Stimulated activated naive CD8-positive, alpha-beta T cell treated with anti-CD3 and anti-CD28 coated beads, Interleukin-15, amount 100 ng/mL, for 72 hours (primary cell): ENCODE data around the gene IL1RAPL2.
"Not testable (repeated sequence)": the region's sequence is repeated elsewhere in the genome, so short reads cannot be mapped to it uniquely, and the experiment has no call there.

Experiments
- ATAC-seq: fragments of 150-1000 bp; cut with Tn5 transposase; 2 replicates; pipeline ENCODE4 v1.10.0; 2021; ENCODE audit warnings: mild to moderate bottlenecking, moderate library complexity
- DNase-seq, 2 donors: peaks; one replicate each; pipeline ENCODE4 v3.0.0; 2021 to 2022
- H3K27ac Mint-ChIP-seq, 2 donors: one replicate each; pipeline ENCODE4 v1.8.0; 2022; ENCODE audit warnings: mild to moderate bottlenecking in 2 of 2, mixed read lengths in 2 of 2, moderate library complexity in 2 of 2
- H3K27me3 Mint-ChIP-seq: one replicate; pipeline ENCODE4 v1.8.0; 2022; ENCODE audit warnings: mixed read lengths
- H3K4me1 Mint-ChIP-seq: one replicate; pipeline ENCODE4 v1.8.0; 2022; ENCODE audit warnings: mild to moderate bottlenecking, mixed read lengths
- H3K4me3 Mint-ChIP-seq, 2 donors: one replicate each; pipeline ENCODE4 v1.8.0; 2022; ENCODE audit warnings: mild to moderate bottlenecking in 2 of 2, mixed read lengths in 2 of 2, moderate library complexity in 1 of 2
- H3K9me3 Mint-ChIP-seq, 2 donors: one replicate each; pipeline ENCODE4 v1.8.0; 2022; ENCODE audit warnings: mixed read lengths in 2 of 2

IL1RAPL2 gene

DNA sequence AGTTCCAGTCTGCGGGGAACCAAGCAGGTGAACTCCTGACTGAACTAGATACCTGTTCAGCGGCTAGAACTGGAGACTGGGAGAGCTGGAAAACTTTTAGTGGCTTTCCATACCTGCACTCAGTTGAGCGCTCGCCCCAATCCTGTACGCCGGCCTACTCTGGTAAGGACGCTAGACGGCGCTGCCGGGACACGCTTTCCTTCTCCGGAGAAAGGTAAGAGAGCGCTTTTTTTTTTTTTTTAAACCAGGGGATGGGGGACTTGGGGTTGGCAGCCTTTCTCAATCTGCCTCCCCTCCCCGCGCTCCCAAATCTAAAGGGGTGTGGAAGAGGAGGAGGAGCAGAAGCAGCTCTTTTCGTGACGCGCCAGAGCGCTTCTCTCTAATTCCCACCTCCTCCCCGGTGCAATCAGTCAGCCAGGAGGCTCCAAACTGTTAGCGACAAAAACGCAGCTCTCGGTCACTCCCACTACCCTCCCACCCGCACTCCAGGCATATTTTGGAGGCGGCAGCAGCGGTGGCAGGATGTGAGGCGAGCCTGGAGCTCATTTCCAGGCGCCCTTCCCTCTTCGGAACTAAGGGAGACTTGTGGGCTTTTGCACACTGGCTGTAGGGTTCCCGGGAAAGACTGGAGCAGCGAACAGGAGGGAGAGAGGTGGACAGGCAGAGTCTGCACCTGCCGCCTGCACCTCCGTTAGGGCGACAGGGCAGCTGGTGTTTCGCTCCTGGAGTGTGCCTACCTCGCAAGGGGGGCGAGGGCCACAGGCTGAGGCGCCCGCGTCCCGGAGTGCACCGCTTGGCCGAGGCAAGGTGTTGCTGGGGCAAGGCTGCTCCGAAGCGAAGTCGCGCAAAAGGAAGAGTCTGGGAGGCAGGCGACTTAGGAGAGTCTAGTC, at the start of gene IL1RAPL2:
Gene IL1RAPL2, plus strand, starts transcription at position 409 of the 890 bp plus-strand sequence.
- peak in 1 of 2 donors; percentile 16 for DNase-seq
- ATAC-seq = no peak
- Mint-ChIP-seq H3K4me3 (peak within 1 kb of the TSS in 1 of 2 donors; percentile 19), H3K9me3 (no peaks in the 10 kb centered on the region), H3K4me1 (no peaks in the 10 kb centered on the region), H3K27me3 (peaks cover 71% of the 10 kb centered on the region), H3K27ac (peak within 1 kb of the TSS; percentile 42 to 57)

DNA sequence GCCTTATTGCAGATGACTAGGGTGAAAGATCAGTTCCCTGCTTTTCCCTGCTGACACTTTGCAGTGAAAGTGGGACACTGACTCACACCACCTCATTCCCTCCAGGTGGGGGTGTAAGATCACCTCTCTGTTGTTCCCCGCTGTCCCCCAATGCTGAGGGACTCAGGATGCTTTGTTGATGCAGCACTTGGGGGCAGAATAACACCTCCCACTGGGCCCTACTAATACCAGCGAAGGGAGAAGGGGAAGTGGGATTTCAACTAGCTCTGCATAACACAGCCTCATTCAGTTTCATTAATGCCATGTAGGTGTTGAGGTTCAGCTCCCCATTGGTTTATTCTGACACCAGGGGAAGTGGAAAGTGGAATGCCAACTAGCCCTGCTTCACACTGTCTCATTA, 43.6 kb upstream of the IL1RAPL2 start:
- H3K27me3 Mint-ChIP-seq = peaks cover 15% of the 10 kb centered on the region
- DNase-seq = no peak
- ATAC-seq = no peak

DNA sequence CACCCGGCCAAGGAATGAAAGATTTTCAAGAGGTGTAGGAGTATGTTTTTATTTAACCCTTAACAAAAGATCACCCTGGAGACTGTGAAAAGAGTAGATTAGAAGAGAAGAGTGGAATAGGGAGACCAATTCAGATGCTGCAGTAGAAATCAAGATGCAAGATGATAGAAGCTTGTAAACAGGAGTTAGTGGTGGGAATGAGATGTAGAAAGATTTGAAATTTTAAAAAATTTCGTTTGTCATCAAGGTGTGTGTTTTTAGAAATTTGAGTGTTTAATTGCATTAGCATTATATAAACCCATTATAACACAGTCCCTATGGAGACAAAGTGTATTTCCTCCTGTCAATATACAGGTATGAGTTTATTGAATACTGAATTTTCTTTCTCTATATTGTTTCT, 42.1 kb upstream of the IL1RAPL2 start:
- no peak overlapping the region for H3K27ac Mint-ChIP-seq
- H3K4me3 Mint-ChIP-seq = no peak overlapping the region
- H3K9me3 Mint-ChIP-seq = peaks cover 0 to 12% of the 10 kb centered on the region in 2 donors
- DNase-seq (no peak), ATAC-seq (no peak)
- H3K27me3 Mint-ChIP-seq = peaks cover 15% of the 10 kb centered on the region
- no peaks in the 10 kb centered on the region for H3K4me1 Mint-ChIP-seq

More for the DNA sequence above, 43.6 kb upstream of the IL1RAPL2 start:
- no peak overlapping the region for H3K27ac Mint-ChIP-seq
- H3K9me3 Mint-ChIP-seq = peaks cover 0 to 12% of the 10 kb centered on the region in 2 donors
- no peaks in the 10 kb centered on the region for H3K4me1 Mint-ChIP-seq
- H3K4me3 Mint-ChIP-seq = no peak overlapping the region

DNA sequence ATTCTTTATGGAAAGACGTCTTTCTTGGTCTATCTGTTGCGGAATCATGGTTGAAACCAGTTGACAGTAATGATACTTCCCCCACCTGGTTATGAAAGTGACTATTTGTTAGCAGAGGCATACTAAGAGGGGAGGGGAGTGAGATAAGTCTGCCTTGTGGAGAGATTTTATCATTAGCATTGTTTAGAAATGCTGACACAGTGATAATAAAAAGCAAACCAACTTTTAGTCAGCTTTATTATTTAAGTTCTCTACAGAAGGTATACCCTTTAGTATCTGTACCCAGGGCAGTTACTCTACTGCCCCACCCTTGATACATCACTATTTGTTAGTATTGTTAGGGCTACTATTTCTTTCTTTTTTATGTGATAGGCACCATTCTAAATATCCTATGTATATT, 26.9 kb upstream of the IL1RAPL2 start:
- Mint-ChIP-seq H3K9me3 (no peaks in the 10 kb centered on the region), H3K4me1 (no peaks in the 10 kb centered on the region), H3K27me3 (no peaks in the 10 kb centered on the region), H3K4me3 (no peak overlapping the region), H3K27ac (no peak overlapping the region)
- no peak for ATAC-seq
- no peak for DNase-seq

DNA sequence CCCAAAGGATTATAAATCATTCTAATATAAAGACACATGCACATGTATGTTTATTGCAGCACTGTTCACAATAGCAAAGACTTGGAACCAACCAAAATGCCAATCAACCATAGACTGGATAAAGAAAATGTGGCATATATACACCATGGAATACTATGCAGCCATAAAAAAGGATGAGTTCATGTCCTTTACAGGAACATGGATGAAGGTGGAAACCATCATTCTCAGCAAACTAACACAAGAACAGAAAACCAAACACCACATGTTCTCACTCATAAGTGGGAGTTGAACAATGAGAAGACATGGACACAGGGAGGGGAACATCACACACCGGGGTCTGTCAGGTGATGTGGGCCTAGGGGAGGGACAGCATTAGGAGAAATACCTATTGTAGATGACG, 23.6 kb upstream of the IL1RAPL2 start:
- H3K27me3 Mint-ChIP-seq, H3K4me1 Mint-ChIP-seq, H3K9me3 Mint-ChIP-seq, DNase-seq, H3K4me3 Mint-ChIP-seq, ATAC-seq, H3K27ac Mint-ChIP-seq: not testable (repeated sequence)

DNA sequence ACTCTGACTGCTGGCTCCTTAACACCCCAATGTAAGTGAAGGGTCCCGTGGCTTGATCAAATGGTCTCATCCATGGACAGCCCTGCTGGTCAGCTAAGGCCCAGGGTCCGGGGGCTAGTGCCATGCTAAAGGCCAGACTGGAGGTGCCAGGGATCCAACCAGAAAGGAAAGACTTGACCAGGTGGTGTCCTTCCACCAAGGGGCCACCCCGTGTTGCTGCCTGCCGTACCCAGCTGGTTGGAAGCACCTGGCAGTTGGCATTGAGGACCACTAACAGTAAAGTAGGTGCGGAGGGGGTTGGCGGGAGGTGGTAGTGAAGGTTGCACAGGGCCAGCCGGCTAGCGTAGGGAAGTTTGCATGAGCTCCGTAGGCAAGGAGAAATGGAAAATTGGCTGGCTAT, 1.7 kb upstream of the IL1RAPL2 start:
- Mint-ChIP-seq H3K27me3 (peaks cover 60% of the 10 kb centered on the region), H3K4me3 (no peak overlapping the region), H3K9me3 (no peaks in the 10 kb centered on the region), H3K4me1 (no peaks in the 10 kb centered on the region), H3K27ac (no peak overlapping the region)
- ATAC-seq (no peak), DNase-seq (no peak)

DNA sequence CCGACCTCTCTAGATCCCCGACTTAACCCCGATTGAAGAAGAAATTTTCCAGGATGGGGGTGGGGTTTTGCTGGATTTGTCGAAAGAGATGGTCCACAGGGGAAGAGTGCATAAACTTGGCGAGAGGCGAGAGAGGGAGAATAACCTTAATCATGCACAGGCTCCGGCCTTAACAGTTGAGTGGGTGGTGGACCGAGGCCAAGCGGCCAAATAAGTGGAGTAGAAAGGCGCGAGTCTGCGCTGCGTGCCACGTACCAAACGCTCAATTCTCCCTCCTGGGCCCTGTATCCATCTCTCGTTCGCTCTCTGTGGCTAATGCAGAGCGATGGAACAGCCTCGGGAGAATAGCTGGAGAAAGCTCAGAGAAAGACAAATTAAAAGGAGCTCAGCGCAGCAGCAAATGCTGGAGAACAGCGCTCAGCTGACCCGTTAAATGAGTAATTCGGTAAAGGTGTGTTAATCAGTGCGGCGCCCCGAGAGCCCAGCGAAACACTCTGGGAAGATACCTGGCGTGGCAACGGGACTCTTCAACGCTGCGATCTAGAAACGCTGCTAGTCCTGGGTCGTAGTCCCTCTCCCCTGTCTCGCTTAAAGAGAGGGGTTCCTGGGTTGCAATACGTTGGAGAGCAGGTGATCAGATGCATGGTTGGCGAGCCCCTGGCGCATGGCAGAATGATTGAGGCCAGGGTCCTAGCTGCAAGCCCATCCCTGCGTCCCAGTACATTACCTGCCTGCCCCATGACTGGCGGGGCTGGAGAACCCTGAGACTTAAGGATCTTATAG, 887 bp upstream of the IL1RAPL2 start:
- H3K27me3 Mint-ChIP-seq = peaks cover 65% of the 10 kb centered on the region
- H3K27ac Mint-ChIP-seq = no peak overlapping the region
- H3K4me3 Mint-ChIP-seq = no peak overlapping the region
- H3K9me3 Mint-ChIP-seq = no peaks in the 10 kb centered on the region
- H3K4me1 Mint-ChIP-seq = no peaks in the 10 kb centered on the region
- DNase-seq (no peak), ATAC-seq (no peak)

DNA sequence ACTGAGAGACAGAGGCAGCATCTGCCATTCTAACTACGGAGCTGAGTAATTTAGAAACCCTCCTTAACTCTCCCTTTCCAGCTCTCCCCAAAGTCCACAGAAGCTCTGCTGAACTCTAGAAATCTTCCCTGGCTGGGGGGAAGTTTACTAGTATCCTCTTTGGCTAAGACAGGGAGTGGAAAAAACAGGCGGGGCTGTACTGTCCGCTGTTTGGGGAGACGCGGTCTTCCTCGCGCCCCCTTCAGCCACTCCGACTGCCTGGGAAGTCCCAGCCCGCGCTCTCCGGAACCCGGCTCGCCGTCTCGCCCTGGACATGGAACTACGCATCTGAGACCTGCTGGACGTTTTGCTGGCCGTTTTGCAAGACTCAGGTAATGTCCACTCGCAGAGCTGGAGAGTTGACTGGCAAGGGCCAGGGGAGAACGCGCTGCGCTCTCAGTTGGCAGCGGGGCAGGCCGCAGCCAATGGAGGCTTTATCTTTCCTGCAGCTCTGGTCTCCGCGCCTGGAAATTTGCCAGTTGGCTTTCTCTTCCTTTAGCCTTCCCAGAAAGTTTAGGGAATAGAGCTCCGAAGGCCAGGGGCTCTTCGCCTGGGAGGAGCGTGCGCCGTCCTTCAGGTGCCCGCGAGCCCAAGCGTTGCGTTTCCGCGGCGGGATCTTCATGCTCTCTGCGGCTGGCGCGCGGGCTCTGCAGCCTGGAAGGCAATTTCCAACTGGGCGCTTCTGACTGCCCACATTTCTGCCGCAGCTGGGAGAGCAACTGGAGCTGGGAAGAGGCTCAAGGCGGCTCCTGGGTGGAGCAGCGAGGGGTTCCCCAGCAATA, 892 bp downstream of the IL1RAPL2 start:
- peaks cover 73% of the 10 kb centered on the region for H3K27me3 Mint-ChIP-seq
- no peaks in the 10 kb centered on the region for H3K9me3 Mint-ChIP-seq
- no peak for DNase-seq
- no peak overlapping the region for H3K27ac Mint-ChIP-seq
- H3K4me3 Mint-ChIP-seq = no peak overlapping the region
- no peak for ATAC-seq
- no peaks in the 10 kb centered on the region for H3K4me1 Mint-ChIP-seq

DNA sequence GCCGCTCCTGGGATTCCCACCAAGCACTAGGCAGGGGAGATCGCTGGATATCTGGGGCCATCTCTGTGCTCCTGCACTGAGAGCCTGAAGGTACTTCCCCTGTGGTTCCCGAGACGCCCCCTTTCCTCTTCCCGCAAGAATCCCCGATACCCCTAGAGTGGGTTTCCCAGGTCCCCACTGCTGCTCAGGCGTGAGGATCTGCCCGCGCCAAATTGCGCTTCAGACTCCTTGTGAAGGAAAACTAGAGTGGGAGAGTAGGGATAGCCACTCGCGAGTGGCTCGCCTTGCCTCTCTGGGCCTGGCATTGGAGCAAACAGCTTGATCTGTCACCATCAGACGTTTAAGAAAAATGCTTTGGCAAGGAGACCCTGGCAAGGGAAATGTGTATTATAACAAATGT, 1.5 kb downstream of the IL1RAPL2 start:
- no peak overlapping the region for H3K27ac Mint-ChIP-seq
- DNase-seq = no peak
- no peaks in the 10 kb centered on the region for H3K4me1 Mint-ChIP-seq
- H3K4me3 Mint-ChIP-seq = no peak overlapping the region
- H3K27me3 Mint-ChIP-seq = peaks cover 73% of the 10 kb centered on the region
- H3K9me3 Mint-ChIP-seq = no peaks in the 10 kb centered on the region
- no peak for ATAC-seq

DNA sequence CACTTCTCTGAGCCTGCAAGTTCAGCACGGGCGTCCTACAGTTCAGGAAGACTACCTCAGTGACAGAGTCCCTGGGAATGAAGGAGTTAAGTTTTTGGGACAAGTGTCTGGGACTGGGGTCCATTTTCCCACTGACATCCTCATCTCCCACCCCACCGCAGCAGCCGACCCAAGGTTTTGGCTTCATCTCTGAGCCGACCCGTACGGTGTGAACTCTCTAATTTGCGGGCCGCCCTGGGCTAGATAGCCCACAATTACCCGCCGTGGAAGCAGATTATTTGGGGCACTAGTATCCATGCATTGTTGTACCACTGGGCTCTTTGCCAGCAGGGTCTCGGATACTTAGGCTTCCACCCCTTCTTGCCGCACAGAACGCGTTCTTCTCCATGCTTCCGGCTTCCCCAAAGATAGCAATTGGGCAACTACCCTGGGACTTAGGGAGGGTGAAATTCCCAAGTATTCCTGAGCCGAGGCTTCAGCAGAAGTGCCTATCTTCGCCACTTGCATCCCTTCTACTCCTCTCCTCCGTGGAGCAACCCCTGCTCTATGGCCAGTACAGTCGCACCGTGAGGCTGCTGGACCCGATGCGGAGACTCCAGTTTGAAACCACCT, 2.4 kb downstream of the IL1RAPL2 start:
- no peaks in the 10 kb centered on the region for H3K4me1 Mint-ChIP-seq
- ATAC-seq = no peak
- H3K27me3 Mint-ChIP-seq = peaks cover 71% of the 10 kb centered on the region

DNA sequence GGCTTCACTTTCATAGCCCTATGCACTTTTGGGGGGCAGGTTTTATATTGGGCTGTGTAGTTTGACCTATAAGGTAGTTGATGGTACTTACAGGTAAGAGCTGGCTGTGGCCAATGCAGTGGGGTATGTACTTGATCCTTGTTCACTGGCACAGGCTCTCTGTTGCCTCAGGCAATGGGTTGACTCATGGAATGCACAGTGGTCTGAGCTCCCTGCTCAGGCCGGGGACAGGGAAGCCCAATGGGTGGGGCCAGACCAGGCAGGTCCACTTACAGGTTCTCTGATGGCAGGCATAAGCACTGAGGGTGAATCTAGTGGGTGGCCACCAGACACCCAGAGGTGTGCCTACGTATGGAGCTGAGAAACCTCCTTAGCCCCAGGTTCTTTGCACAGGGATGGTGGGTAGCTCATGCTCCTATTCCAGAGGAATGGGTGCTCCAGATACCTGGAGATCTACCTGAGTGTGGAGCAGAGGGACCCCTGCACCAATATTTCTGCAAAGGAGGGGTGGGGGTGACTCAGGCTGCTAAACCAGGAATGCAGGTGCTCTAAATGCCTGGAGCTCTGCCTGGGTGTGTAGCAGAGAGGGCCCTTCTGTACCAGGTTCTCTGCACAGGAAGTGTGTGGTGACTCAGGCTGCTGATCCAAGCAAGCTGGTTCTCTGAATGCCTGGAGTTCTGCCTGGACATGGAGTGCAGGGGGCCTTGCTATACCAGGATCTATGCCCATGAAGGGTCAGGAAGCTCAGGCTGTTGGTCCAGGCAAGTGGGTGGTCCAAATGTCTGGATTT, 52.3 kb downstream of the IL1RAPL2 start:
- Mint-ChIP-seq H3K9me3 (no peaks in the 10 kb centered on the region), H3K27ac (no peak overlapping the region), H3K4me3 (no peak overlapping the region), H3K27me3 (no peaks in the 10 kb centered on the region), H3K4me1 (no peaks in the 10 kb centered on the region)
- DNase-seq = no peak
- ATAC-seq = no peak

More for the DNA sequence above, 2.4 kb downstream of the IL1RAPL2 start:
- no peak for DNase-seq
- no peak overlapping the region for H3K27ac Mint-ChIP-seq
- H3K4me3 Mint-ChIP-seq = no peak overlapping the region
- H3K9me3 Mint-ChIP-seq = no peaks in the 10 kb centered on the region

DNA sequence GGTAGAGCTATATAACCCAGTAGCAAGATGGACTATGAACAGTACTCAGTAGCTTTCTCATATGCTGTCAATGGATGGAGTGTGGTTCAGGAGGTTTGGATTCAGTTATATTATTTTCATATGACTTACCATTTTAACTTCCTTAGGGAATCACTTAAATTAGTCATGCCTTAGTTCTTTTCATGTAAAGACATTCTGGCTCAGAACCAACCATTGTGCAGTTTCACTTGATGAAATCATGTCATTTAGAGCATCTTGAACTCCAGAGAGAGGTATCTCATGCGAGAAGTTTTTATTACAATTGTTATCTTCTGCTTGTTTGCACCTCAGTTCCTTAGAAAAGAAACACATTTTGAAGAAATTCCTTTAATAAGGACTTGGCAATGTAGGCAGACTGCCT, 55.8 kb downstream of the IL1RAPL2 start:
- H3K27ac Mint-ChIP-seq = no peak overlapping the region
- no peak for ATAC-seq
- no peaks in the 10 kb centered on the region for H3K4me1 Mint-ChIP-seq
- H3K9me3 Mint-ChIP-seq = no peaks in the 10 kb centered on the region
- no peak overlapping the region for H3K4me3 Mint-ChIP-seq
- DNase-seq = no peak
- no peaks in the 10 kb centered on the region for H3K27me3 Mint-ChIP-seq

DNA sequence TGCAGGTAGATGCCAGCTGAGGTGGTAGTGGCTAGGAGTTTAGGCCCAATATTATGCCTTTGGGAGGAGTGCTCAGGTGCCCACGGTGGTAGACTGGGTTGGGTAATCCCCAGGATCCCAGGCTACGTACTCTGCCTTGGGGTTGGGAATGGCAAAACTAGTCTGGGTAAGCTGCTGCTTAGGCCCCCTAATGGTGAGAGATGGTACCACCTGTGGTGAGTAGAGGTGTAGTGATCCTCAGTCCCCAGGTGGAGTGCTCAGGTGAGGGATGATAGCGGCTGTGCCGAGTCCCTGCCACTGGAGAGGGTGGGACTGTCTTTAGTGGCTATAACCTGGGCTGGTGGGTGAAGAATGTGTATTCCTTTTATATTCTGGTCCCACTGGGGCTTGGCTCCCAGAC, 75.2 kb downstream of the IL1RAPL2 start:
- Mint-ChIP-seq H3K4me3 (no peak overlapping the region), H3K9me3 (peaks cover 0 to 19% of the 10 kb centered on the region in 2 donors), H3K27me3 (no peaks in the 10 kb centered on the region), H3K27ac (no peak overlapping the region), H3K4me1 (no peaks in the 10 kb centered on the region)
- ATAC-seq (no peak), DNase-seq (no peak)

DNA sequence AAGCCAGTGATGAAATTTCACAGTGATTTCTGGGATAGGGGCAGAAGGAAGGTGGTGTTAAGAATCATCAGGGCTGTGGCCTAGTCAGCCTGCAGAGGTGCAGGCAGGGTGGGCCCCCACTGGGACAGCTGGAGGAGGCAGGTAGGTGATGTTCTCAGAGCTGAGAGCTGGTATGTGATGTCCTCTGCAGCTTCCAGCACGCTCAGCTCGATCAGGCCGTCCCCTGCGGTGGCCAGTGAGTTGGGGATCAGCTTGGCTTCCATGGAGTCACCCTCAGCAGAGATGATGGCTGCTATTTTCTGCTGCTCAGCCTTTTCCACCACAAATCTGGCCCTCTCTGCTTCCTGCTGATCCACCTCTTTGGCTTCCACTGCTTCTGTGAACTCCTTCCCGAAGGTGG, 81.1 kb downstream of the IL1RAPL2 start:
- no peak for DNase-seq
- Mint-ChIP-seq H3K4me3 (no peak overlapping the region), H3K27me3 (no peaks in the 10 kb centered on the region), H3K27ac (no peak overlapping the region), H3K4me1 (no peaks in the 10 kb centered on the region), H3K9me3 (no peaks in the 10 kb centered on the region)
- no peak for ATAC-seq
